K562 (cell line): ENCODE measurements around the gene TRIP12. TPM values are rescaled to one million over a fixed set of nuclear protein-coding genes. Genes with fewer than 3 reads are reported as not detected.

Experiments used
- ARID1B ChIP-seq: fragments of 450-650 bp; IDR thresholded peaks from 2 replicates; pipeline ENCODE4 v1.6.1; 2016; ENCODE audit warnings: antibody characterized with exemption, mild to moderate bottlenecking, inconsistent platforms
- ATF3 ChIP-seq, 2 experiments: fragments of 450-650 bp in 1 of 2; sonication (generic) in 1 of 2; formaldehyde crosslinking in 1 of 2; IDR thresholded peaks in 1 of 2; conservative IDR thresholded peaks in 1 of 2; 2 replicates each; pipeline versions ENCODE4 v1.6.1 to v1.8.1; 2016 to 2023; ENCODE audit warnings: mild to moderate bottlenecking in 2 of 2, moderate library complexity in 2 of 2, inconsistent platforms in 1 of 2, missing genetic modification reagents in 1 of 2
- ATF7 ChIP-seq: fragments of 450-650 bp; IDR thresholded peaks from 2 replicates; pipeline ENCODE4 v1.7.1; 2014; ENCODE audit warnings: mild to moderate bottlenecking, moderate library complexity
- CBFA2T2 ChIP-seq: fragments of 450-650 bp; conservative IDR thresholded peaks from 2 replicates; pipeline ENCODE4 v1.6.1; 2017; ENCODE audit warnings: mild to moderate bottlenecking
- CBFA2T3 ChIP-seq: fragments of 450-650 bp; IDR thresholded peaks from 2 replicates; pipeline ENCODE4 v1.6.1; 2017
- CHD2 ChIP-seq: IDR thresholded peaks from 2 replicates; pipeline ENCODE4 v1.6.1; 2011; ENCODE audit warnings: low read depth, low read length
- CREM ChIP-seq: IDR thresholded peaks from 2 replicates; pipeline ENCODE4 v1.6.1; 2014; ENCODE audit warnings: antibody characterized with exemption, low read depth
- DPF2 ChIP-seq: fragments of 450-650 bp; IDR thresholded peaks from 2 replicates; pipeline ENCODE4 v1.6.1; 2016
- E2F4 ChIP-seq: sonication (generic); formaldehyde crosslinking; IDR thresholded peaks from 2 replicates; pipeline ENCODE4 v1.8.0; 2022; ENCODE audit warnings: mild to moderate bottlenecking, low read depth, missing genetic modification reagents
- E2F6 ChIP-seq, 2 experiments: IDR thresholded peaks; 2 replicates each; pipeline ENCODE4 v1.6.1; 2011; ENCODE audit warnings: borderline replicate concordance in 1 of 2, control low read depth in 1 of 2, low read depth in 1 of 2, low read length in 1 of 2, mild to moderate bottlenecking in 1 of 2, mixed read lengths in 1 of 2, moderate library complexity in 1 of 2; ENCODE audit not compliant: insufficient read depth in 1 of 2, insufficient read length in 1 of 2, poor library complexity in 1 of 2, severe bottlenecking in 1 of 2; ENCODE audit errors: extremely low read depth in 1 of 2
- FOSL1 ChIP-seq: fragments of 200-800 bp; sonication (Bioruptor generic); conservative IDR thresholded peaks from 2 replicates; pipeline ENCODE4 v1.6.1; 2016; ENCODE audit warnings: missing genetic modification characterization, missing compliant biosample characterization
- JUND ChIP-seq, 2 experiments: IDR thresholded peaks; 2 replicates in 1 of 2; 3 replicates in 1 of 2; pipeline ENCODE4 v1.6.1; 2011; ENCODE audit warnings: borderline replicate concordance in 2 of 2, low read depth in 2 of 2, low read length in 2 of 2, improper control_type of control experiment in 1 of 2, missing biosample characterization in 1 of 2, missing genetic modification characterization in 1 of 2, missing genetic modification reagents in 1 of 2
- MIER1 ChIP-seq: fragments of 450-650 bp; IDR thresholded peaks from 2 replicates; pipeline ENCODE4 v1.6.1; 2016; ENCODE audit warnings: antibody characterized with exemption, mild to moderate bottlenecking, low read depth
- NR0B1 ChIP-seq: fragments of 450-650 bp; IDR thresholded peaks from one replicate; pipeline ENCODE4 v1.6.1; 2018; ENCODE audit warnings: mild to moderate bottlenecking, moderate library complexity; ENCODE audit not compliant: partially characterized antibody
- PCBP2 ChIP-seq: fragments of 200-400 bp; formaldehyde crosslinking; IDR thresholded peaks from 2 replicates; pipeline ENCODE4 v1.6.1; 2018; ENCODE audit warnings: low read length, low read depth, mild to moderate bottlenecking, moderate library complexity; ENCODE audit not compliant: poor library complexity, severe bottlenecking
- PHB2 ChIP-seq: fragments of 450-650 bp; IDR thresholded peaks from 2 replicates; pipeline ENCODE4 v1.6.1; 2017; ENCODE audit warnings: low read depth
- RCOR1 ChIP-seq, 2 experiments: IDR thresholded peaks; 2 replicates each; pipeline ENCODE4 v1.6.1; 2012; ENCODE audit warnings: low read depth in 2 of 2, low read length in 2 of 2, borderline replicate concordance in 1 of 2, improper control_type of control experiment in 1 of 2
- SMARCE1 ChIP-seq: fragments of 450-650 bp; IDR thresholded peaks from 2 replicates; pipeline ENCODE4 v1.7.1; 2016; ENCODE audit warnings: mild to moderate bottlenecking
- STAG1 ChIP-seq: sonication (generic); formaldehyde crosslinking; IDR thresholded peaks from 2 replicates; pipeline ENCODE4 v1.5.0; 2020; ENCODE audit warnings: missing genetic modification reagents, borderline replicate concordance
- TRIM24 ChIP-seq, 2 experiments: fragments of 450-650 bp; IDR thresholded peaks; 2 replicates each; pipeline ENCODE4 v1.6.1; 2016
- ZBTB17 ChIP-seq: fragments of 450-650 bp; formaldehyde crosslinking; IDR thresholded peaks from 2 replicates; pipeline ENCODE4 v1.4.0; 2020; ENCODE audit warnings: mild to moderate bottlenecking
- ZNF121 ChIP-seq: sonication (generic); formaldehyde crosslinking; conservative IDR thresholded peaks from 2 replicates; pipeline ENCODE4 v1.8.0; 2022; ENCODE audit warnings: missing genetic modification reagents
- ZNF316 ChIP-seq: fragments of 450-650 bp; IDR thresholded peaks from 2 replicates; pipeline ENCODE4 v1.6.1; 2016
- ZNF551 ChIP-seq: fragments of 250-450 bp; sonication (Bioruptor Pico); IDR thresholded peaks from 2 replicates; pipeline ENCODE4 v1.5.0; 2021; ENCODE audit warnings: mild to moderate bottlenecking, moderate library complexity
- ZNF766 ChIP-seq: fragments of 200-800 bp; sonication (Bioruptor generic); conservative IDR thresholded peaks from 2 replicates; pipeline ENCODE4 v1.6.1; 2016; ENCODE audit warnings: missing genetic modification characterization, missing compliant biosample characterization
- polyA plus RNA-seq, 8 experiments: library from polyadenylated mRNA; depleted of rRNA in 4 of 8; stranded (reverse) in 5 of 8; unstranded in 3 of 8; fragments of >200 nt; fragmentation: Nextera tagmentation in 2 of 8; fragmentation: Illumina TruSeq in 1 of 8; extraction: Ambion mirVana in 2 of 8; extraction: Trizol in 1 of 8; gene quantifications; 2 replicates each; pipeline versions ENCODE4 v1.2.1 to v1.2.3, GENCODE V29; 2011 to 2014; ENCODE audit warnings: inconsistent platforms in 1 of 8, missing spikeins in 1 of 8
- total RNA-seq, 7 experiments: library from RNA; depleted of rRNA in 6 of 7; stranded (reverse); fragments of >200 nt in 6 of 7; fragmentation: Illumina TruSeq in 2 of 7; extraction: Trizol in 2 of 7; gene quantifications; 2 replicates each; pipeline versions ENCODE4 v1.2.1 to v1.2.3, GENCODE V29; 2011 to 2021; ENCODE audit warnings: low replicate concordance in 1 of 7

The TRIP12 gene
- total and polyA plus RNA-seq, 9 of the 15 experiments (the other 6 are each of a cell fraction or from before 2014, with no cell fraction given), result 15.2 to 131 (median 80.1) TPM

GRCh38 chr2:229719926-229720647, 201.7 kb downstream of the TRIP12 start (continued):
- TF ChIP-seq CREM, result no peak
- peak; percentile 64; the same call in 1 of the 2 replicates for TF ChIP-seq DPF2
- peak; percentile 22; the same call in 1 of the 2 replicates for TF ChIP-seq ATF7
- TF ChIP-seq CBFA2T3, result peak; percentile 41
- TF ChIP-seq ZNF551 (CRISPR knock-in tag), result no peak
- TF ChIP-seq STAG1 (CRISPR knock-in tag), result no peak
- TF ChIP-seq ZNF121 (CRISPR knock-in tag), result no peak
- TF ChIP-seq CBFA2T2, result 0 out of 2 replicates have a peak, but pooled peaks have one; percentile 11
- TF ChIP-seq CHD2, result no peak
- TF ChIP-seq JUND (IDR thresholded peaks at IDR 0.05; ENCODE audit: borderline replicate concordance, low read depth, low read length), result peak; percentile 97
- TF ChIP-seq JUND (tag; IDR thresholded peaks at IDR 0.05; ENCODE audit: borderline replicate concordance, low read depth, low read length), result peak; percentile 92
- peak in 1 of 2 experiments; percentile 35; a peak in 1 of 4 replicates for TF ChIP-seq RCOR1 (IDR thresholded peaks at IDR 0.05; ENCODE audit: borderline replicate concordance in 1 of 2, low read depth in 2 of 2, low read length in 2 of 2)
- TF ChIP-seq PHB2, result no peak
- TF ChIP-seq ZBTB17 (CRISPR knock-in tag), result no peak
- no peak for TF ChIP-seq E2F6 (IDR thresholded peaks at IDR 0.05; ENCODE audit: borderline replicate concordance in 1 of 2, extremely low read depth in 1 of 2, insufficient read depth in 1 of 2, insufficient read length in 1 of 2, low read depth in 1 of 2, low read length in 1 of 2, poor library complexity in 1 of 2, severe bottlenecking in 1 of 2)
- TF ChIP-seq ZNF316, result no peak
- TF ChIP-seq TRIM24 (IDR thresholded peaks at IDR 0.05), result 0 out of 4 replicates have a peak, but pooled peaks of 1 of the 2 experiments have one; percentile 15
- no peak for TF ChIP-seq PCBP2
- TF ChIP-seq ARID1B, result peak; percentile 71
- peak; percentile 68 for TF ChIP-seq ATF3 (IDR thresholded peaks at IDR 0.05)
- TF ChIP-seq ATF3 (CRISPR knock-in tag; conservative IDR thresholded peaks at IDR 0.05), result no peak
- no peak for TF ChIP-seq E2F4
- TF ChIP-seq FOSL1 (tag), result peak; percentile 91
- TF ChIP-seq ZNF766 (CRISPR knock-in tag), result peak; percentile 79
- TF ChIP-seq NR0B1, result no peak
- peak; percentile 71 for TF ChIP-seq SMARCE1
- no peak for TF ChIP-seq MIER1
